Activated T-cell treated with anti-CD3 and anti-CD28 coated beads for 1 hour (primary cell): ENCODE results near the gene SGTA.
"Not testable (repeated sequence)": the region's sequence is repeated elsewhere in the genome, so short reads cannot be mapped to it uniquely, and the experiment has no call there.

Experiments
- DNase-seq: peaks from one replicate; pipeline ENCODE4 v3.0.0-alpha.2; 2020; ENCODE audit warnings: low read depth

Gene SGTA

DNA sequence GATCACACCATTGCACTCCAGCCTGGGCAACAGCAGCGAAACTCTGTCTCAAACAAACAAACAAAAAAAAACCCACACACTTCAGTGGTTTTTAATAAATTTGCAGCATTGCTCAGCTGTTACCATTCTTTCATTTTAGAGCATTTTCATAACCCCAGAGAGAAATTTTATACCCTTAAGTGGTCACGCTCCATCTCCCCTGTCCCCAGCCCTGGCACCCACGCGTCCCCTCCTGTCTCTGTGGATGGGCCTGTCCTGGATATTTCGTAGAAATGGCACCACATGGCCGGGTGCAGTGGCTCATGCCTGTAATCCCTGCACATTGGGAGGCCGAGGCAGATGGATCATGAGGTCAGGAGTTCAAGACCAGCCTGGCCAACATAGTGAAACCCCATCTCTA lies 10.1 kb upstream of the SGTA start:
- DNase-seq: no peak

DNA sequence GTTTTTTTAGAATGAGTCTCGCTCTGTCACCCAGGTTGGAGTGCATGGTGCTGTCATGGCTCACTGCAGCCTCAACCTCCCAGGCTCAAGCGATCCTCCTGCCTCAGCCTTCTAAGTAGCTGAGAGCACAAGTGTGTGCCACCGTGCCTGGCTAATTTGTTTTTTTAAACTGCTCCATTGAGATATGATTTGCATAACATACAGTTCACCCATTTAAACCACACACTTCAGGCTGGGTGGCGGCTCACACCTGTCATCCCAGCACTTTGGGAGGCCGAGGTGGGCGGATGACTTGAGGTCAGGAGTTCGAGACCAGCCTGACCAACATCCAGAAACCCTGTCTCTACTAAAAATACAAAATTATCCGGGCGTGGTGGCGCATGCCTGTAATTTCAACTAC lies 9.6 kb upstream of the SGTA start:
- DNase-seq: not testable (repeated sequence)

DNA sequence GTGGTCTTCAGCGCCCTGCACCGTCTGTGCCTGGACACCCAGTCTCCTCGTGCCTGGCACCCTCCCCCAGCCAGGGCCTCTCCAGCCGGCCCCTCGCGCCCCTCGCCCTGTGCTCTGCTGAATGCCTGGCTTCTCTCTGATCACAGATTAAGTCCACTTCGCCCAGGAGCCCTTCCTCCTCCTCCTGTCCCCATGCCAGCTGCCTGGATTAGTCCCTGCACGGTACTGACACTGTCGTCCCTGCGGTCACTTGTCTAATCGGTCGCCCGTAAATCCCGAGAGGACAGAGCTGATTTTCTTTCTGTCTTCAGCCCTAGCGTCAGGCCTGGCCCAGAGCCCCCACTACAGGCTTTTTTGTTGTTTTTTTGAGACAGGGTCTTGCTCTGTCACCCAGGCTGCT lies 8.8 kb upstream of the SGTA start:
- no peak for DNase-seq

DNA sequence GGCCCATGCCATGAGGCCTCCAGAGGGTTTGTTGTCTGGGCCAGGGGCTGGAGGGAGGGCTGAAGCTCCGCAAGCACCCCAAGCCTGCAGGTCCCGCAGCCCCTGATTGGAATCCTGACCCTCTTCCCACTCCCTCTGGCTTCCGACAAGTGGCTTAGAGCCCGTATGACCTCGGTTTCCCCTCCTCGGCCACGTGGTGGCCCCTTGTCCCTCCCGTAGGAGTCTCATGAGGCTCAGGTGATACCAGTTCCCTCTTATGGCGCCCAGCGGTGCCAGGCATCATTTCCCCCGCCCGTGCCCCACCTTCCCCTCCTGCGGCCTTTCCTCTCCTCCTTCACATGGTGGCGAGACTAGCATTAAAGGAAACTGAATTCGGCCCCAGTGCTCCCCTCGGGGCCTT lies 8.4 kb upstream of the SGTA start:
- DNase-seq: no peak

- DNase-seq: no peak
Observed at GRCh38 chr19:2790557-2791271, 7.6 kb upstream of the SGTA start.

GRCh38 chr19:2790194-2790556 lies 7.1 kb upstream of the SGTA start:
- no peak for DNase-seq

DNA sequence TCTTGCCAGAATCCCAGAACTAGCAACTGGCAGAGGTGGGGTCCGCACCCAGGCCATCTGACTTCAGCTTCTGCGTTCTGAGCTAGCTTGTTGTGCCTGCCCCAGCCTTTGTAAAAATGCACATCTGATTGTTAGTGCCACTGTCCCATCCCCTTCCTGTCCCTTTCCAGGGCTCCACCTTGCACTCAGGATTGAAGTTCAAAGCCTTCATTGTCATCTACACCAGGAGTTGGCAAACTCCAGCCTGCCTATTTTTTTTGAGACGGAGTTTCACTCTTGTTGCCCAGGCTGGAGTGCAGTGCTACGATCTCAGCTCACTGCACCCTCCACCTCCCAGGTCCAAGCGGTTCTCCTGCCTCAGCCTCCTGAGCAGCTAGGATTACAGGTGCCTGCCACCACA lies 5.2 kb upstream of the SGTA start:
- DNase-seq: no peak

DNA sequence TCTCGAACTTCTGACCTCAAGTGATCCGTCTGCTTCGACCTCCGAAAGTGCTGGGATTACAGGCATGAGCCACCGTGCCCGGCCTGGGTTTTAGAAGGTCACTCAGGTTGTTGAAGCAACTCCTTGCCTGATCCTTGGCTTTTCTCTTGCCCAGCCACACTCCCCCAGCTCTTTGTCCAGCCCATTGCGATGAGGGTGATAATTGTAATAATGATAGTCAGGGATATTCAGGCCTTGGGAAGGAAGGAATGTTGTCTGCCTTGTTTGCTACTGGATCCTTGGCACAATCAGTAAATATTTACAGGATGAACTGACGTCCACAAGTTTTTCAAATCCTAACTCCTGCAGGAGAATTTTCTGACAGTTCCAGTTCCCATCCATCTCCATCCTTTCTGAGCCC lies 4.0 kb upstream of the SGTA start:
- no peak for DNase-seq

DNA sequence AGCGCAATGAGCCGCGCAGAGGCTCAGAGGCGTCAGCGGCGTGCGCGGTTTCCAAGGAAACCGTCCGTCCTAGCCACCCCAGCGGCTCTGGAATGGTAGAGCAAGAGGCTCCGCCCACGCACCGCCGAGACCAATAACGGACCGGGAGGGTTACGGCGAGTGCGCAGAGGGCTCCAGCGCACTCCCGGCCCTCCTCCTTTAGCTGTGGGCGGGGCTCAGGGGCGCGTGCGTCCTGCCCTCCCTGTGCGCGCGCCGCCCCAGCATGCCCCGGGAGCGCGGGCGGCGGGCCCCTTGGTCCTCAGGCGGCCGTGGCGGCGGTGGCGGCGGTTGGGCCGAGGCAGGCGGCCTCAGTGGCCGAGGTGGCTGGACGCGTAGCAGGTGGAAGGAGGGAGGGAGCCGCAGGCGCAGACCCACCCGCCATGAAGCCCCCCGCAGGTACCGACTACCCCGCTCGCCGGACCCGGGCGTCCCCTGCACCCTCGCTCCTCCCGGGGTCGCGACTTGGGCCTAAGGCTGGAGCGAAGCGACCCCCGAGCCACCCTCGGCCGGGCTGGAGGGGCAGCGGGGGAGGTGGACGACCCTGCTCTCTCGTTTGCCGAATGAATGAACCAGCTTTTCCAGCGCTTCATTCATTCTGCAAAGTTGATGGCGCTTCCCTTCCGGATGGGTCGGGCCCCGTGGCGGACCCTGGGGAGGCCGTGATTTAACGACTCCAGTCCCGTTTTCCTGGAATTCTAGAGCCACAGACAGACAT lies 2.3 kb upstream of the SGTA start, which contains the start of gene THOP1:
Gene THOP1, plus strand, starts transcription at position 260 of the 754 bp plus-strand sequence. Its CDS starts 160 bp downstream, at position 420.
- peak; percentile 99 for DNase-seq

- no peak for DNase-seq
Observed at GRCh38 chr19:2783781-2784145, 690 bp upstream of the SGTA start.

DNA sequence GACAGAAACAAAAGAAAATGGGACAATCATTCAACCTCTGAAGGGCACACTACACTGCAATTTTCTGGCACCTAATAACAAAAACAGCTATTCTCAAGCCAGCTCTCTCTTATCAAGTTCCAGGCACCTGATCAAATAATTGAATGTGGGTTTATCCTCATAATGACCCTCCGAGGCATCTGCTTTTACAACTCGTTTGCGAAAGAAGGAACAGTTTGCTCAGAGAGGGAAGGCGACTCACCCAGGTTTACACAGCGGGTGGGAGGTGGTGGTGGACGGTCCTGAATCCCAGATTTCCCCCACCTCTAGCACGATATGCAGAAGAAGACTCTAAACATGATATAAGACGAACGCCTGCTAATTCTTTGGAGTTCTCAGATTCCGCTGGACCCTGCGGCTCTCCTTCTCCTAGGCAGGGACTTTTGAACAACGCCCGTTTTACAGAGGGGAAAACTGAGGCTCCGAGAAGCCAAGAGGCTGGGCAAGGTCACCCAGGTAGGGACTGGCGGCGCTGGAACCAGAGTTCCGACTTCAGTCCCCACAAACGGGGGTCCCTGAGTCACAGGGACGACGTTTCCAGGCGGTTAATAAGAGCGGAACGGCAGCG lies 641 bp downstream of the SGTA start:
- DNase-seq: no peak

- no peak for DNase-seq
Observed at GRCh38 chr19:2780284-2780683, 2.8 kb downstream of the SGTA start.

GRCh38 chr19:2779121-2779740 lies 3.8 kb downstream of the SGTA start:
- DNase-seq: no peak

DNA sequence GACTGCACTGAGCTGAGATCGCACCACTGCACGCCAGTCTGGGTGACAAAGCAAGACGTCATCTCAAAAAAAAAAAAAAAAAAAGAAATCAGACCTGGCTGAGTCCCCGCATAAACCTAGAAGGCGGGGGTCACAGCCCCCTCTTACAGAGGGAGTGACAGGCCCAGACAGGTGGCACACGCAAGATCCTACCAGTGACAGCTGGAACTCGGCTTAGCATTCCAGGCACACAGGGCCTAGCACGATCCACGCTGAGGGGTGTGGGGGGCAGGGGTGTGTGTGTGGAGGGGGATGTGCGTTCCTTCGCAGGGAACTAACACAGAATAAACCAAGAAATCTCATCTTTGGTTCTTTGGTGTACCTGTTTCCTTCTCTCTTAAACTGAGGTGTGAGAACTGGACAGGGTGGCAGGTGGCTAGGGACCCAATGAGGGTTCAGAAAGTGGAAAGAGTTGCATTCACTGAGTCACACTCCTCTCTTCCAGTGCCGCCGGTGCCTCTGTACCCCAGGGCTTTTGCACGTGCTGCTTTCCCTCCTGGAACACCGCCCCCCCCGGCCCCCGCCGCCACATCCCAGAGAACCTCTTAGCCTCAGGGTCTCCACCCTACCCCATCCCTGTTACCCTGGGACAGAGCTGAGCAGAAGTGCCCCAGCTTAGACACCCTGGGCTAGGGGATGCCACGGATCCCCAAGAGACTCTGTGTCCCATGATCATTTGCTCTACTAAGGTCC lies 5.0 kb downstream of the SGTA start:
- no peak for DNase-seq

DNA sequence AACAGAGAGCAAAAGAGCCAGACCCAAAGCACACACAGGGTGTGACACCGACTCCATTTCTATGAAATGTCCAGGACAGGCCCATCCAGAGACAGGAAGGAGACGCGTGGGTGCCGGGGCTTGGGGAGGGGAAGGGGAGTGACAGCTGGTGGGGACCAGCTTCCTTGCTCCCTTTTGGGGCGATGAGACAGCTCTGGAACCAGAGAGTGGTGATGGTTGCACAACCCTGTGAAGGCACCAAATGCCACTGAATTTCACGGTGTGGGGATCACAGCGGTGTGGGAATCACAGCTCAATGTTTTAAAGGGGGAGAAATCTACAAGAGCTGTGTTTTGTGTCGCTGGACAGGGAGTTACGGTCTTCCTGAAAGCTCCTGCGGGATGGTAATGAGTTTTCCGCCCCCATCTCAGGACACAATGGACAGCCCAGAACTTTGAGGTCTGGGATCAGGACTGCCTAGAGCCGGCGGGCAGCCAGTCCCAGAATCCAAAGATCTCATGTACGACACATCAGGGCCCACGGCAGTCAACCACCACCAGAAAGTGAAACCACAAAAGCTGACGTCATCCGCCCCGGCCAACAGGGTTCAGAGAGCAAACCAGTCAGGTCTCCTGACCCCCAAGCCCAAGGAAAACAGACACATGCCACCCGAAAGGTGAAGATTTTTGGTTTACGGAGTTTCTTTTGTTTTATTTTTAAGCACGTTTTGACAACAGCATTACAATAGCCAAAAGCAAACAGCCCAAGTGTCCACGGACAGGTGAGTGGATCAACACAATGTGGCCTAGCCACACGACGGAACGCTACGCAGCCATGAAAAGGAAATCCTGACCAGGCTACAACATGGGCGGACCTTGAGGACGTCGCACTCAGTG lies 7.3 kb downstream of the SGTA start:
- DNase-seq: peak; percentile 44

GRCh38 chr19:2774953-2775555 lies 8.0 kb downstream of the SGTA start:
- no peak for DNase-seq

GRCh38 chr19:2774083-2774679 lies 8.9 kb downstream of the SGTA start:
- DNase-seq: no peak

- DNase-seq: no peak
Observed at GRCh38 chr19:2771786-2772674, 11.0 kb downstream of the SGTA start.
